ENCODE data around the gene FBXO24. TPM values are rescaled to one million over a fixed set of nuclear protein-coding genes. Genes with fewer than 3 reads are reported as not detected.
A peak's percentile ranks its signal among the peaks of the same experiment; 100 is the strongest.

FBXO24 gene
- total and polyA plus RNA-seq, 9 of the 15 experiments (the other 6 are each of a cell fraction or from before 2014, with no cell fraction given): 0.17 to 0.95 (median 0.50) TPM

DNA sequence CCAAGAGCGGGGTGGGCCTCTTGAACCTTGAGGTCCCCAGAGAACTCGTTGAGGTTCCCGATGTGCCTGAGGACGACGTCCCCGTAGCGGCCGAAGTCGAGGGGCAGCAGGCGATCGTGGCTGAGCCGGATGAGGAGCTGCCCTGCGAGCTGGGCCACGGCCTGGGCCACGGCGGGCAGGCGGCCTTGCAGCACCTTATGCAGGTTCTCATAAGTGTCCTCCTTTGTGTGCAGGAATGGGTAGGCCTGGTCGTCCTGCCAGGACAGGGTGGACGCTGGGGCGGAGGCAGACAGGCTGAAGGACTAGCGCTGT is 41.1 kb downstream of the FBXO24 start (continued):
- no peak for TF ChIP-seq STAT6 (CRISPR knock-in tag; IDR thresholded peaks at IDR 0.05)
- TF ChIP-seq, protein P1, sequence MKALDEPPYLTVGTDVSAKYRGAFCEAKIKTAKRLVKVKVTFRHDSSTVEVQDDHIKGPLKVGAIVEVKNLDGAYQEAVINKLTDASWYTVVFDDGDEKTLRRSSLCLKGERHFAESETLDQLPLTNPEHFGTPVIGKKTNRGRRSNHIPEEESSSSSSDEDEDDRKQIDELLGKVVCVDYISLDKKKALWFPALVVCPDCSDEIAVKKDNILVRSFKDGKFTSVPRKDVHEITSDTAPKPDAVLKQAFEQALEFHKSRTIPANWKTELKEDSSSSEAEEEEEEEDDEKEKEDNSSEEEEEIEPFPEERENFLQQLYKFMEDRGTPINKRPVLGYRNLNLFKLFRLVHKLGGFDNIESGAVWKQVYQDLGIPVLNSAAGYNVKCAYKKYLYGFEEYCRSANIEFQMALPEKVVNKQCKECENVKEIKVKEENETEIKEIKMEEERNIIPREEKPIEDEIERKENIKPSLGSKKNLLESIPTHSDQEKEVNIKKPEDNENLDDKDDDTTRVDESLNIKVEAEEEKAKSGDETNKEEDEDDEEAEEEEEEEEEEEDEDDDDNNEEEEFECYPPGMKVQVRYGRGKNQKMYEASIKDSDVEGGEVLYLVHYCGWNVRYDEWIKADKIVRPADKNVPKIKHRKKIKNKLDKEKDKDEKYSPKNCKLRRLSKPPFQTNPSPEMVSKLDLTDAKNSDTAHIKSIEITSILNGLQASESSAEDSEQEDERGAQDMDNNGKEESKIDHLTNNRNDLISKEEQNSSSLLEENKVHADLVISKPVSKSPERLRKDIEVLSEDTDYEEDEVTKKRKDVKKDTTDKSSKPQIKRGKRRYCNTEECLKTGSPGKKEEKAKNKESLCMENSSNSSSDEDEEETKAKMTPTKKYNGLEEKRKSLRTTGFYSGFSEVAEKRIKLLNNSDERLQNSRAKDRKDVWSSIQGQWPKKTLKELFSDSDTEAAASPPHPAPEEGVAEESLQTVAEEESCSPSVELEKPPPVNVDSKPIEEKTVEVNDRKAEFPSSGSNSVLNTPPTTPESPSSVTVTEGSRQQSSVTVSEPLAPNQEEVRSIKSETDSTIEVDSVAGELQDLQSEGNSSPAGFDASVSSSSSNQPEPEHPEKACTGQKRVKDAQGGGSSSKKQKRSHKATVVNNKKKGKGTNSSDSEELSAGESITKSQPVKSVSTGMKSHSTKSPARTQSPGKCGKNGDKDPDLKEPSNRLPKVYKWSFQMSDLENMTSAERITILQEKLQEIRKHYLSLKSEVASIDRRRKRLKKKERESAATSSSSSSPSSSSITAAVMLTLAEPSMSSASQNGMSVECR (CRISPR knock-in tag; IDR thresholded peaks at IDR 0.05): no peak
- no peak for TF ChIP-seq ILF3 (IDR thresholded peaks at IDR 0.05; ENCODE audit: borderline replicate concordance)
- no peak for TF ChIP-seq NFE2L1 (tag; IDR thresholded peaks at IDR 0.05; ENCODE audit: borderline replicate concordance, low read depth)
- TF ChIP-seq FOXA3 (CRISPR knock-in tag; conservative IDR thresholded peaks at IDR 0.05 in 1 of 2, IDR thresholded peaks at IDR 0.05 in 1 of 2): no peak
- TF ChIP-seq CBX1 (IDR thresholded peaks at IDR 0.05; ENCODE audit: low read depth): no peak
- peak; percentile 15 for TF ChIP-seq RBFOX2 (IDR thresholded peaks at IDR 0.05; ENCODE audit: low read depth, low read length)
